NCI-H2196 (cell line): ENCODE data around the gene ANKS1A.
"Not testable (repeated sequence)": the region's sequence is repeated elsewhere in the genome, so short reads cannot be mapped to it uniquely, and the experiment has no call there.

Experiments
- DNase-seq: peaks from one replicate; lab custom pipeline; 2025; ENCODE audit not compliant: unreplicated experiment; lab: John Stamatoyannopoulos, UW

ANKS1A gene

GRCh38 chr6:34888874-34889555 lies at the start of gene ANKS1A:
TSS of gene ANKS1A (plus strand) at chr6:34889255. CDS start at chr6:34889403, 148 bp downstream.
- peak; percentile 86 for DNase-seq

- DNase-seq, result no peak
Observed at GRCh38 chr6:34839666-34840352, 49.2 kb upstream of the ANKS1A start.

- DNase-seq, result not testable (repeated sequence)
Observed at GRCh38 chr6:34849066-34849465, 40.0 kb upstream of the ANKS1A start.

GRCh38 chr6:34851361-34851760 lies 37.7 kb upstream of the ANKS1A start:
- no peak for DNase-seq

GRCh38 chr6:34852406-34853085 lies 36.5 kb upstream of the ANKS1A start:
- DNase-seq, result no peak

GRCh38 chr6:34855463-34855862 lies 33.6 kb upstream of the ANKS1A start:
- no peak for DNase-seq

- DNase-seq, result no peak
Observed at GRCh38 chr6:34858681-34859080, 30.4 kb upstream of the ANKS1A start.

- no peak for DNase-seq
Observed at GRCh38 chr6:34859951-34860350, 29.1 kb upstream of the ANKS1A start.

- DNase-seq, result no peak
Observed at GRCh38 chr6:34860776-34861175, 28.3 kb upstream of the ANKS1A start.

- no peak for DNase-seq
Observed at GRCh38 chr6:34864007-34864406, 25.0 kb upstream of the ANKS1A start.

GRCh38 chr6:34865107-34865506 lies 23.9 kb upstream of the ANKS1A start:
- DNase-seq, result no peak

- no peak for DNase-seq
Observed at GRCh38 chr6:34866509-34866908, 22.5 kb upstream of the ANKS1A start.

GRCh38 chr6:34867484-34867883 lies 21.6 kb upstream of the ANKS1A start:
- no peak for DNase-seq

GRCh38 chr6:34871853-34872252 lies 17.2 kb upstream of the ANKS1A start:
- no peak for DNase-seq

GRCh38 chr6:34872332-34872731 lies 16.7 kb upstream of the ANKS1A start:
- no peak for DNase-seq

- no peak for DNase-seq
Observed at GRCh38 chr6:34875292-34876213, 13.5 kb upstream of the ANKS1A start.

- no peak for DNase-seq
Observed at GRCh38 chr6:34876472-34876871, 12.6 kb upstream of the ANKS1A start.

- no peak for DNase-seq
Observed at GRCh38 chr6:34877259-34877658, 11.8 kb upstream of the ANKS1A start.

GRCh38 chr6:34877869-34878485 lies 11.1 kb upstream of the ANKS1A start:
- no peak for DNase-seq

GRCh38 chr6:34884073-34884472 lies 5.0 kb upstream of the ANKS1A start:
- DNase-seq, result not testable (repeated sequence)

GRCh38 chr6:34884996-34885395 lies 4.1 kb upstream of the ANKS1A start:
- DNase-seq, result no peak
